Stimulated activated CD4-positive, alpha-beta T cell treated with anti-CD3 and anti-CD28 coated beads, Interleukin-1b, Interleukin-23, amount 100 ng/mL, for 1 hour (primary cell): Measurements from ENCODE around the gene SLX9.

ENCODE experiments used
- DNase-seq, 2 donors: peaks; one replicate each; pipeline ENCODE4 v3.0.0-alpha.2; 2020; ENCODE audit warnings: low read depth in 2 of 2

SLX9 gene

DNA sequence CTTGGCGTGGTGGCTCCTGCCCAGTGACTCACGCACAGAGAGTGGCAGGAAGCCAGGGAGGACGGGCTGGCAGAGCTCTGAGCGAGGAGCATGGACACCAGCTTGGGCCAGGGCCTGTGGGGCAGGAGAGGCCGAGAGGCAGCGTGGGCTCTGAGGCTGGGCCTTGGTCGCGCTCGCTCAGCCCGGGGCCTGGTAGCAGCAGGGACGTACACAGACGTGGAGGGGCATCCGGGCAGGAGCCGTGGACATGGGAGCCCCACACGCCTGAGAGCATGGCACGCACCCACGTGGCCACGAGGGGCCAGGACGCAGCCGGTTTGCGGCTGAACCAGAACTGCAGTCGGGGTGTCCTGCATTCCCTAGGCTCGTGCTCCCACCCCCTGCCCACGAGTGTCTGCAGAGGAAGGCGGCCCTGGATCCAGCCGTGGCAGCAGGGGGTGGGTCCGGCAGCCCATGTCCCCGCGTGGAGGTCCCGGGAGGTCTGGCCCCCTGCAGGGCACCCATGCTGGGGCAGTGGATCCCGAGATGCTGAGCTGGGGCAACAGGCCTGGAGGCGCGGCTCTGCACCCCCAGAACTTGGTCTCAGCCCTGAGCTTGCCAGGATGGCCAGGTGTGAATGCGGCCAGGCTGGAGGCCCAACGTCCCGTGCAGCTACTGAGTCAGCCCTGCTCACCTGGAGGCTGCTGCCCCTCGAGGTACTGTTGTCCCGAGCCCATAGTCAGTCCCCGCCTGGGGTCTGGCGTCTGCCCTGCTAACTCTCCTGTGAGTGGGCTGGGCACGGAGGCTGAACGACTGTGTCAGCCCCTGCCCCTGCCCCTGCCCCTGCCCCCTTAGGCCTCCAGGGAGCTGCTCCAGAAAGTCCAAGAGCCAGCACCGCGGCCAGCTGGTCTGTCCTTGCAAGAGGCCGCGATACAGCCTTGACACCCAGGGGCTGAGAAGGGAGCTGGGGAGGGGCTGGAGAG lies 61.6 kb downstream of the SLX9 start:
- DNase-seq: no peak

DNA sequence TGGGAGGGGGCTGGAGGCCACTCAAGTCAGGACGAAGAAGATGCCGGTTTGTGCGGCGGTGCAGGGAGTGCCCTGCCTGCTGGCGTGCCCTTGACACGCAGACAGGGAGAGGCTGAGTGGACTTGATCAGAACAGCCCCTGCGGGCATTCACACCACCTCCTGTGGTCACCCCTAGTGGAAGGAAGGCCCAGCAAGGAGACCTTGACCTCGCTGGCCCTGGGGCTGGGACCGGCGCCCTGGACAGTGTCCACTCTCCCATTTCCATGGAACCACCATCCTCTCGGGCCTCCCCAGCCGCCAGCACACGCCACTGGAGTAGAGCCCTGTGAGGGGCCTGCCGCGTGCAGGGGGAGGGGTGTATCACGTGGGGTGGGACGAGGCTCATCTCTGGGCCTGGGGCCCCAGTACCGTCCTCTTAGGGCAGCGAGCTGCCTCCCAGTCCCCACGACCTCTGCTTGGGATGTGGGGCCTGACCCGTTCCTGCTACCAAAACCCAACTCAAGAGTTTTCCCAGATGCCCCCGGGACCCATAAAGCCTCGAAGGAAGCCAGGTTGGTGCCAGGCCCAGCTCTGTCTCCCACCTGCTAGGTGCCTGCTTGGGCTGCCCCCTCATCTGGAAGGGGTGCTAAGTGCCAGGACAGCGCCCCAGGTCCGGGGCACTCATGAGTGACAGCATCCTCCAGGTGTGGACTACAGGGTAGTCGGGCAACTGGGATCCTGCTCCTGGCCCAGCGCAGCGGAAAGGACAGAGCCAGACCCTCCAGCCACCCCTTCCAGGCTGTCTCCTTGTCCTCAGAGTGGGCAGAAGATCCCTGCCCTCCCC lies 62.8 kb downstream of the SLX9 start:
- DNase-seq: no peak

GRCh38 chr21:45003331-45004058 lies 63.7 kb downstream of the SLX9 start:
- DNase-seq: no peak

- DNase-seq: no peak
Observed at GRCh38 chr21:45004059-45004422, 64.2 kb downstream of the SLX9 start.

DNA sequence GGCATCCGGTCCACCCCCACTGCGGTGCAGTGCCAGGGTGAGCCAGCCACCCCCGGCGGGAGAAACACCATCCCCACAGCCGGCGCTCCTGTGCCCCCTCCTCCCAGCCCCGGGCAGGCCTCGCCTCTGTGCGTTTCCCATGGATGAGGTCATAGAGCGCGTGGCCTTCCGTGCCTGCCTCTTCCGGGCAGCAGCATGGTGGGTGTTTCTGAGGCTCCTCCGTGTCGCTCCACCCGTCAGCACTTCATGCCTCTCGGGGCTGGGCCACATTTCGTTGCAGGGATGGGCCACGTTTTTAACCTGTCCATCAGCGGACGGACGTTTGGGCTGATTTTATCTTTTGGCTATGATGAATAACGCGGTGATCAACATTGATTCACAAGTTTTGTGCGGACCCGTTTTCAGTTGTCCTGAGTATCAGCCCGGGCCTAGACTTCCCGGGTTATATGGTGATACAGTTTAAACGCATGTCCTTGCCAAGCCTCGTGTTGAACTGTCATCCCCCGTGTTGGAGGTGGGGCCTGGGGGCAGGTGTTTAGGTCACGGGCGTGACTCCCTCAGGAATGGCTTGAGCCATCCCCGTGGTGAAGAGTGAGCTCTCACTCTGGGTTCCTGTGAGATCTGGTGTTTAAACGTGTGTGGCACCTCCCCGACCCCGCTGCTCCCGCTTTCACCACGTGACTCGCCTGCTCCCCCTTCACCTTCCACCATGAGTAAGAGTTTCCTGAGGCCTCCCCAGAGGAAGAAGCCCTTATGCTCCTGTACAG lies 64.8 kb downstream of the SLX9 start:
- DNase-seq: no peak

- no peak for DNase-seq
Observed at GRCh38 chr21:45006536-45007095, 66.8 kb downstream of the SLX9 start.

DNA sequence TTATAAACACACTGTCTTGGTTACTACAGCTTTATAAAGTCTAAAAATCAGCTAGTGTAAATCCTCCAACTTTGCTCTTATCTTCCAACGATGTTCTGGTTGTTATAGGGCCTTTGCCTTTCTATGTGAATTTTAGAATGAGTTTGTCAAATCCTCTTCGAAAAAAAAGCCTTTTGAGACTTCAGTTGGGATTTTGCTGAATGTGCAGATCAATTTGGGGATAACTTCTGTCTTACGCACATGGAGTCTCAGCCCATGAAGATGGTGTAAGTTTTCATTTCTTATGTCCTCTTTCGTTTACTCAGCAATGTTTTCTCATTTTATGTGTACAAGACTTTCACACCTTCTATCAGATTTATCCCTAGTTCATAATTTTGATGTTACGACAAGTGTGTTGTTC lies 69.8 kb downstream of the SLX9 start:
- DNase-seq: no peak

- DNase-seq: no peak
Observed at GRCh38 chr21:45010096-45010495, 70.3 kb downstream of the SLX9 start.

DNA sequence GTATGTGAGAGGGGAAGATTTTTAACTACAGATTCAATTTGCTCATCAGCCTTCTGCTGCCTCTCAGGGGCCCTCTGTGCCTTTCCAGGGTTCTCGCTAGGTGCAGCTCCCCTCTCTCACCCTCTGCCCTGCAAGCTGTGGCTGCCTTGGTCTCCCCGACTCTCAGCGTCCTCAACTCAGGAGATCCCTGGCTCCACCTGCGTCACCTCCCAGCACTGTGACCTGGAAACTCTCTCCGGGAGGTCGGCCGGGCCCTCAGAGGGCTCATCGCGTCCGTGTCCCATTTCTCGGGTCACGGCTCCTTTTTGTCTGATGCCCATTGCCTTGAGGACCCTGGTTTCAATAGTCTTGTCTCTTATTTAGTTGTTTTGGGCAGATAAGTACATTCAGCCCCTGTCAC lies 71.0 kb downstream of the SLX9 start:
- no peak for DNase-seq

- no peak for DNase-seq
Observed at GRCh38 chr21:45011426-45011825, 71.6 kb downstream of the SLX9 start.

DNA sequence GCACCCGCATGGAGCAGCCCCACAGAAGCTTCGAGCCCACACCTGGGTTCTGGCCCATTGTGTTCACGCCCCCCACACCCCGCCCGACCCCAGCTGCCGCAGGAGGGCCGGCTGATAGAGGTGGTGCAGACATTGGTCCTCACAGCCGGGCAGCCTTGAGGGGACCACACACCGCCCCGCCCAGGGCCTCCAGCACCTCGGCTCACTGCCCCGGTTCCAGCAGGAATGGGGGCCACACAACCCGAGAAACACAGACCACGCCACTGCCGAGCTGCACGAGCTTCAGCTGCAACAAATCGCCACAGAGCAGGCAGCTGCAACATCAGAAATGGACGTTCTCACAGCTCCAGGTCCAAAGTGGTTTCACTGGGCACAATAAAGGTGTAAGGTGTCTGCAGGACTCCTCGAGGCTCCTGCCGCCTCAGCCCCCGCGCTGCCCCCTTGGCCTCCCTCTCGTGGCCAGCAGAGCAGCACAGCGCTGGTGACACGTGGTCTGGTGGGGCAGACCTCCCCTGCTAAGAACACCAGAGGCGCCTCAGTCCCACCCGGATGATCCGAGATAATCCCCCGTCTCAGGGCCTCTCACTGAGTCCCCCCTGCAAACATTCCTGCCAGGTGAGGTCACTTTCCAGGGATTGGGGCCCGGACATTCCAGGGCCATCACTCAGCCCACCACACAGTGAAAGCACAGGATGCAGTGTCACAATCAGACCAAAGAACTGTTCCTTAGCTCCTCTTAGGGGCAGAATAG lies 72.3 kb downstream of the SLX9 start:
- DNase-seq: no peak

DNA sequence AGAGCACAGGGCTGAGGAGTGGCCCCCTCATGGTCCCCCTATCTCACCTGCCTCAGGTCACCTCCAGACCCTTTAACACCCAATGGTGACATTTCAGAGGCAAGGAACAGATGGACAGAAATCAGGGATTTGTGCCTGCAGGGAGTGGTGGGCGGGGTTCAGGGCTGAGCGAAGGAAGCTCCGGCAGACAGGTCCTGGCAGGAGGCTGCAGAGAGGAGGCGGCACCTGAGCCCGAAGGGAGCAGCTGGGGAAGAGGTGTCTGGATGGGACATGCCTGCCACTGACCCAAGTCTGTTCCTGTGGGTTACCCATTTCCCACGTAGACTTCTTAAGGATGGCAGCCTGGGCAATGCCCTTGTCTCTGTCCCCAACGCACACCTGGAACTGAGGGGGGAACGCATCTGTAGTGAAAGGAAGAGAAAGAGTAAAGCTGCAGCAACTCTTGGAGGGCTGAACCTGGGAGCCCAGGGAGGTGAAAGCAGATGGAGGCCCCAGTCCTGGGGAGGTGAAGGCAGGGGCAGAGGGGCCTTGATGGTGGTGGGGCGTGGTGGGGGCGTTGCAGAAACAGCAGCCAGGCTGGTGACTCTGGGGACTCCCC lies 72.9 kb downstream of the SLX9 start:
- DNase-seq: no peak

DNA sequence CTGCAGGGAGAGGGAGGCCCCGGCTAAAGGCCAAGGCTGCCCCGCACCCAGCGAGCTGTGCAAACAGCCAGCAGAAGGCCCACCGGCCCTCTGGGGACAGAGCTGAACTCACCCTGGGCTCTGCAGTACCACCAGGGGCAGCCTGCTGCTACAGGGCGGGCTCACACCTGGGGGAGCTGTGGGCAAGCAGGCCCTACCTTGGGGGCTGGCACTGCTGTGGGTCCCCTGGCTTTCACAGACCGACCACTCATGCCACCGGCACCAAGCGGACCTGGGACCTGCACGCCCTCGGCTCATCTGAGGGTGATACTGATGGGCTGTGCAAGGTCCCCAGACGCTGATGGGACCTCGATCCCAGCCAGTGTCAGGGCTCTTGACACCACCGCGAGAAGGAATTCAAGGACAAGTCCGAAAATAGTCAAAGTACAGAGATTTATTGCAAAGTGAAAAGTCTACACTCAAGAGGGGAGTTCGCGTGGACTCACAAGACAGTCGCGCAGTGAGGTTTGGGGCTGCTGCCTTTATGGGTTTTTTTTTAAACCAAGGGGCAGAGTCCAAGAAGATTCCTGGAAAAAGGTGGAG lies 73.5 kb downstream of the SLX9 start:
- no peak for DNase-seq

- DNase-seq: no peak
Observed at GRCh38 chr21:45014747-45015468, 75.1 kb downstream of the SLX9 start.

DNA sequence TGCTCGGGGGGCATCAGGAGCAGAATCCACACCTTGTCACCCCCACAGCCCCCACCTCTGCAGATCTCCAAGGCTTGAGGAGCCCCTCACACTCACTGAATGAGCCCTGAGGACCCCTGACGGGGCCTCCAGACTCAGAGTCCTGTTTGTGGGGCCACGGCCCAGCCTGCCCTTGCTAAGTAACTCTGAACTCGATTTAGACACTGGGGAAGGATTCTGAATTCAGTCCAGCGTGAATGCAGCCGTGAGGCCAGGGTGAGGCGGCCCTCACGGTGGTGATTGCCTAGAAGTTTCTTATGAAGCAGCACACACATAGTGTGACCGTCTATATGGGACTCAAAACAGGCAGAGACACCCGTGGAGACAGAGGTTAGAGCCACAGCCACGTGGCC lies 75.6 kb downstream of the SLX9 start:
- DNase-seq: no peak

DNA sequence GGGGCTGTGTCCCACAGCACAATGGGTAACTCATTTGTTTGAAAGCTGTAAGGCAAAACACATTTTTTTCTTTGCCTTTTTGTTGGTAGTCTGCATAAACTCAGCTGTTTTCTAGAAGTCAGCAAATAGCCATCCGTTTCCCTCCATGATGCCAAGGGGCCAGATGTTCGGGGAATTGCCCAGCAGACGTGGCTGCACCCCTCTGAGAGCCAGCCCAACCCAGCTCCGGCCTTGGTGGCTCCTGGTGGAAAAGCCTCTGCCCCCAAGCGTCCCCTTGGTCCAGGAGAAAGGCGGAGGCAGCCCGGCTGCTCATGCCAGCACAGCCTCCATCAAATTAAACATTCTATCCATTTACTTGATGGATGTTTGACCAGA lies 76.2 kb downstream of the SLX9 start:
- DNase-seq: no peak

DNA sequence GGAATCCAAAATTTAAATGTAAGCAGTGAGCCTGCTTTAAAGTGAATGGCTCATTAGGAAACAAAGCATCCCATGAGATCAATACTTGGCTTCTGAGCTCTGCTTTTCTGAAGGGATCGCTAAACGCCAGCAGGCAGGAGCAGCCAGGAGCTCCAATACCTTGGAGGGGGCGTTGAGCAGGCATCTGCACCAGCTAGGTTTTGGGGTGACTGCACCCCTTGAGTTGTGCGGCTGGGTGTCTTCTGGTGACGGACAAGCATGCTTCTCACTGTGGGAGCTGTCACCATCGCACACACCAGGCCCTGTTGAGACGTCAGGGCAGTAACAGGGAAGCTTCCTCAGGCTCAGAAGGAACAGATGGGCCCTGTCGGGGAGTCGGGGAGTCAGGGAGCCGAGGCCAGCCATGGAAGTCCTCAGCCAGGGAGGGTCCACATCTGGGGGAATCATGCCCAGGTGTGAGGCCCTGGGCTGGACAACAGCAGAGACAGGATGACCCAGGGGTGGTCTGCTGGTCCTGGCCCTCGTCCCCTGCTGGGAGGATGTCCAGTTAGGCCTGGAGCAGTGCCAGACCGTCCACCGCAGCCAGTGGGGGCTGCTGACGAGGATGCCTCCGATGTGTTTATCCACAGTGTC lies 76.7 kb downstream of the SLX9 start:
- no peak for DNase-seq
